ENCODE measurements around the gene SPINT1. TPM values are rescaled to one million over a fixed set of nuclear protein-coding genes. Genes with fewer than 3 reads are reported as not detected.
"Not testable (repeated sequence)": the region's sequence is repeated elsewhere in the genome, so short reads cannot be mapped to it uniquely, and the experiment has no call there.

SPINT1 gene
- total RNA-seq, 4 donors from 2014 or later: 84.3 to 143 (median 113) TPM

GRCh38 chr15:40856746-40857145 is 12.9 kb downstream of the SPINT1 start:
- 83 to 85% methylated on average over 7 to 8 of the region's 8 CpGs for WGBS, 2 donors
- DNase-seq: no peak
- intact Hi-C loops (cut with DNase I): loop anchor here (2.0 to 5.0 kb wide), 2 partner anchors 36 to 326 kb away; no protein-coding TSS in a partner anchor

GRCh38 chr15:40857601-40858341 is 13.9 kb downstream of the SPINT1 start:
- TF ChIP-seq CTCF (IDR thresholded peaks at IDR 0.05) (peak; percentile 82 to 97 (median 93)), POLR2A (IDR thresholded peaks at IDR 0.05) (no peak)
- H3K36me3 ChIP-seq: peaks cover 19 to 37% of the 10 kb centered on the region in 2 donors
- DNase-seq: peak; percentile 83 to 88
- H3K9me3 ChIP-seq: no peaks in the 10 kb centered on the region
- H3K4me3 ChIP-seq (replicated peaks in 1 of 3): no peak overlapping the region
- peak overlapping the region in 2 of 3 donors; percentile 58 to 65 for H3K27ac ChIP-seq
- H3K27me3 ChIP-seq: no peaks in the 10 kb centered on the region
- H3K4me1 ChIP-seq: peaks cover 5 to 9% of the 10 kb centered on the region in 2 donors
- 36 to 48% methylated on average over 12 to 15 of the region's 15 CpGs for WGBS, 2 donors
- intact Hi-C loops (cut with DNase I): loop anchor here (2.0 to 5.0 kb wide), 2 partner anchors 35 to 325 kb away; no protein-coding TSS in a partner anchor

More at GRCh38 chr15:40856746-40857145, 12.9 kb downstream of the SPINT1 start:
- Histone ChIP-seq H3K9me3 (no peaks in the 10 kb centered on the region), H3K27ac (peak overlapping the region in 1 of 3 donors; percentile 65), H3K4me3 (replicated peaks in 1 of 3) (no peak overlapping the region), H3K27me3 (no peaks in the 10 kb centered on the region), H3K4me1 (peaks cover 5 to 9% of the 10 kb centered on the region in 2 donors), H3K36me3 (peaks cover 19 to 37% of the 10 kb centered on the region in 2 donors)
- TF ChIP-seq POLR2A (IDR thresholded peaks at IDR 0.05): no peak
- TF ChIP-seq CTCF (IDR thresholded peaks at IDR 0.05): no peak

GRCh38 chr15:40858706-40859105 is 14.9 kb downstream of the SPINT1 start:
- TF ChIP-seq POLR2A (IDR thresholded peaks at IDR 0.05): no peak
- TF ChIP-seq CTCF (IDR thresholded peaks at IDR 0.05): no peak
- DNase-seq: no peak
- H3K27ac ChIP-seq: no peak overlapping the region
- peaks cover 13 to 32% of the 10 kb centered on the region in 2 donors for H3K36me3 ChIP-seq
- H3K4me1 ChIP-seq: peaks cover 5 to 9% of the 10 kb centered on the region in 2 donors
- H3K4me3 ChIP-seq (replicated peaks in 1 of 3): no peak overlapping the region
- WGBS, 2 donors: 82 to 85% methylated on average over 10 of the region's 10 CpGs
- H3K9me3 ChIP-seq: no peaks in the 10 kb centered on the region
- H3K27me3 ChIP-seq: no peaks in the 10 kb centered on the region
- intact Hi-C loops (cut with DNase I): loop anchor here (5.0 kb wide), 1 partner anchor 324 kb away; no protein-coding TSS in a partner anchor

- H3K27ac ChIP-seq: no peak overlapping the region
- no peak overlapping the region for H3K4me3 ChIP-seq (replicated peaks in 1 of 3)
- DNase-seq: peak; percentile 78 to 84
- intact Hi-C loops (cut with DNase I): loop anchor here (5.0 kb wide), 1 partner anchor 323 kb away; no protein-coding TSS in a partner anchor
- WGBS, 2 donors: 27 to 33% methylated on average over 18 of the region's 18 CpGs
- no peaks in the 10 kb centered on the region for H3K27me3 ChIP-seq
- TF ChIP-seq POLR2A (IDR thresholded peaks at IDR 0.05): no peak
- TF ChIP-seq CTCF (IDR thresholded peaks at IDR 0.05): peak in 5 of 6 experiments; percentile 48 to 72 (median 52)
- peaks cover 8 to 26% of the 10 kb centered on the region in 2 donors for H3K36me3 ChIP-seq
- peaks cover 5 to 9% of the 10 kb centered on the region in 2 donors for H3K4me1 ChIP-seq
- H3K9me3 ChIP-seq: no peaks in the 10 kb centered on the region
Measured at GRCh38 chr15:40859206-40859851, 15.5 kb downstream of the SPINT1 start.

GRCh38 chr15:40861147-40861546 is 17.3 kb downstream of the SPINT1 start:
- H3K27ac ChIP-seq; H3K4me1 ChIP-seq; H3K9me3 ChIP-seq; H3K4me3 ChIP-seq (replicated peaks in 1 of 3); H3K27me3 ChIP-seq; DNase-seq; intact Hi-C loops (cut with DNase I): not testable (repeated sequence)
- peaks cover under 1 to 13% of the 10 kb centered on the region in 2 donors for H3K36me3 ChIP-seq
- WGBS, 2 donors: 82% methylated on average over 4 of the region's 4 CpGs
